Calu3 (cell line): ENCODE results near the gene RARS2. TPM values are rescaled to one million over a fixed set of nuclear protein-coding genes. Genes with fewer than 3 reads are reported as not detected.

Source experiments
- BruUV-seq: library from RNA; stranded (reverse); fragments of 400-500 nt; replicated peaks from 2 replicates; lab custom pipeline; 2021; lab: Mats Ljungman, UMichigan
- CTCF ChIA-PET: fragments of 300-600 bp; sonication (Branson Sonifier 250); formaldehyde crosslinking; loops from one replicate; lab custom pipeline; 2022; ENCODE audit warnings: antibody characterized with exemption; lab: Charles Lee
- DNase-seq: peaks from one replicate; pipeline ENCODE4 v3.0.0; 2022
- H3K27ac Mint-ChIP-seq: one replicate; pipeline ENCODE4 v1.8.0; 2022; ENCODE audit warnings: mixed read lengths; ENCODE audit not compliant: unreplicated experiment
- H3K27me3 Mint-ChIP-seq: one replicate; pipeline ENCODE4 v1.8.0; 2022; ENCODE audit warnings: mixed read lengths; ENCODE audit not compliant: unreplicated experiment
- H3K36me3 Mint-ChIP-seq: one replicate; pipeline ENCODE4 v1.8.0; 2022; ENCODE audit warnings: mild to moderate bottlenecking, moderate library complexity, mixed read lengths; ENCODE audit not compliant: insufficient read depth, unreplicated experiment
- H3K4me1 Mint-ChIP-seq: one replicate; pipeline ENCODE4 v1.8.0; 2022; ENCODE audit warnings: mild to moderate bottlenecking, low read depth, mixed read lengths; ENCODE audit not compliant: unreplicated experiment
- H3K4me3 Mint-ChIP-seq: one replicate; pipeline ENCODE4 v1.8.0; 2022; ENCODE audit warnings: mild to moderate bottlenecking, low read depth, moderate library complexity, mixed read lengths; ENCODE audit not compliant: unreplicated experiment
- H3K9me3 Mint-ChIP-seq: one replicate; pipeline ENCODE4 v1.8.0; 2022; ENCODE audit warnings: low read depth, mixed read lengths; ENCODE audit not compliant: unreplicated experiment
- intact Hi-C: fragments of 100-400 bp; cut with micrococcal nuclease; formaldehyde crosslinking; loops from one replicate; pipeline ENCODE4 v1.10.0; 2022; ENCODE audit not compliant: unreplicated experiment
- total RNA-seq: library from RNA; stranded (reverse); gene quantifications from 2 replicates; pipeline ENCODE4 v1.2.3, GENCODE V29; 2022
- TF ChIP-seq, protein P1 (sequence below): fragments of 200-600 bp; IDR thresholded peaks from one replicate; pipeline ENCODE4 v1.8.0; 2022; ENCODE audit warnings: antibody characterized with exemption; ENCODE audit not compliant: unreplicated experiment

The RARS2 gene
- total RNA-seq, 1 experiment from 2014 or later = 24.4 TPM

- H3K36me3 Mint-ChIP-seq = peaks cover 6% of the 10 kb centered on the region
- no peaks in the 10 kb centered on the region for H3K27me3 Mint-ChIP-seq
- intact Hi-C loops = no loop called here
- H3K4me1 Mint-ChIP-seq = no peaks in the 10 kb centered on the region
- CTCF ChIA-PET = no interaction called here
- H3K27ac Mint-ChIP-seq = no peak overlapping the region
- peaks cover 2% of the 10 kb centered on the region for H3K9me3 Mint-ChIP-seq
- BruUV-seq = no TSS peak
- no peak for DNase-seq
- TF ChIP-seq, protein P1, sequence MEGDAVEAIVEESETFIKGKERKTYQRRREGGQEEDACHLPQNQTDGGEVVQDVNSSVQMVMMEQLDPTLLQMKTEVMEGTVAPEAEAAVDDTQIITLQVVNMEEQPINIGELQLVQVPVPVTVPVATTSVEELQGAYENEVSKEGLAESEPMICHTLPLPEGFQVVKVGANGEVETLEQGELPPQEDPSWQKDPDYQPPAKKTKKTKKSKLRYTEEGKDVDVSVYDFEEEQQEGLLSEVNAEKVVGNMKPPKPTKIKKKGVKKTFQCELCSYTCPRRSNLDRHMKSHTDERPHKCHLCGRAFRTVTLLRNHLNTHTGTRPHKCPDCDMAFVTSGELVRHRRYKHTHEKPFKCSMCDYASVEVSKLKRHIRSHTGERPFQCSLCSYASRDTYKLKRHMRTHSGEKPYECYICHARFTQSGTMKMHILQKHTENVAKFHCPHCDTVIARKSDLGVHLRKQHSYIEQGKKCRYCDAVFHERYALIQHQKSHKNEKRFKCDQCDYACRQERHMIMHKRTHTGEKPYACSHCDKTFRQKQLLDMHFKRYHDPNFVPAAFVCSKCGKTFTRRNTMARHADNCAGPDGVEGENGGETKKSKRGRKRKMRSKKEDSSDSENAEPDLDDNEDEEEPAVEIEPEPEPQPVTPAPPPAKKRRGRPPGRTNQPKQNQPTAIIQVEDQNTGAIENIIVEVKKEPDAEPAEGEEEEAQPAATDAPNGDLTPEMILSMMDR = no peak
- no peak overlapping the region for H3K4me3 Mint-ChIP-seq
These were observed 48.0 kb downstream of the RARS2 start for GRCh38 chr6:87541744-87542143.

DNA sequence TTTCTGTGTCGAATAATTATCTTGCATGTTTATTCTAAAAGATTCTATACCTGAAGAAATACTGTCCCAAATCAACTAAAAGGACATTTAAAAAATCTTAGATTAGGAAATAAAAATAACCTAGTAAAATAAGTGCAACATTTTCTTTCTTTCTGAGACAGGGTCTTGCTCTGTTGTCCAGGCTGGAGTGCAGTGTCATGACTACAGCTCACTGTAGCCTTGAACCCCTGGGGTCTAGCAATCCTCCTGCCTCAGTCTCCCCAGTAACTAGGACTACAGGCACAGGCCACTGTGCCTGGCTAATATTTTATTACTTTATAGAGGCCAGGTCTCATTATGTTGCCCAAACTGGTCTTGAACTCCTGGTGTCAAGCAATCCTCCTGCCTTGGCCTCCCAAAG is 48.7 kb downstream of the RARS2 start:
- BruUV-seq = no TSS peak
- peaks cover 6% of the 10 kb centered on the region for H3K36me3 Mint-ChIP-seq
- no peaks in the 10 kb centered on the region for H3K27me3 Mint-ChIP-seq
- peaks cover 2% of the 10 kb centered on the region for H3K9me3 Mint-ChIP-seq
- CTCF ChIA-PET = no interaction called here
- no peak overlapping the region for H3K4me3 Mint-ChIP-seq
- H3K27ac Mint-ChIP-seq = no peak overlapping the region
- H3K4me1 Mint-ChIP-seq = no peaks in the 10 kb centered on the region
- intact Hi-C loops = no loop called here
- no peak for DNase-seq
- TF ChIP-seq, protein P1 = no peak

GRCh38 chr6:87540539-87540938 is 49.2 kb downstream of the RARS2 start:
- Mint-ChIP-seq H3K9me3 (peaks cover 2% of the 10 kb centered on the region), H3K27me3 (no peaks in the 10 kb centered on the region), H3K4me3 (no peak overlapping the region), H3K27ac (no peak overlapping the region), H3K36me3 (peaks cover 6% of the 10 kb centered on the region), H3K4me1 (no peaks in the 10 kb centered on the region)
- TF ChIP-seq, protein P1 = no peak
- CTCF ChIA-PET = no interaction called here
- BruUV-seq = no TSS peak
- DNase-seq = no peak
- intact Hi-C loops = no loop called here

GRCh38 chr6:87539554-87539953 is 50.2 kb downstream of the RARS2 start:
- intact Hi-C loops = no loop called here
- Mint-ChIP-seq H3K4me1 (peaks cover 3% of the 10 kb centered on the region), H3K9me3 (peaks cover 2% of the 10 kb centered on the region), H3K27me3 (no peaks in the 10 kb centered on the region), H3K36me3 (peaks cover 8% of the 10 kb centered on the region), H3K27ac (no peak overlapping the region), H3K4me3 (no peak overlapping the region)
- BruUV-seq = no TSS peak
- DNase-seq = no peak
- TF ChIP-seq, protein P1 = no peak
- CTCF ChIA-PET = no interaction called here
